Stimulated activated CD8-positive, alpha-beta memory T cell treated with anti-CD3 and anti-CD28 coated beads, Interleukin-4, amount 100 ng/mL, for 4 hours (primary cell): ENCODE measurements around the gene TBPL1.

ENCODE experiments used
- DNase-seq, 2 donors: peaks; one replicate each; pipeline ENCODE4 v3.0.0-alpha.2; 2020; ENCODE audit warnings: low read depth in 2 of 2, low spot score in 1 of 2

Gene TBPL1

GRCh38 chr6:134005800-134006199 is 52.8 kb downstream of the TBPL1 start:
- no peak for DNase-seq

GRCh38 chr6:134007077-134007476 is 54.1 kb downstream of the TBPL1 start:
- DNase-seq = no peak

GRCh38 chr6:134009876-134010275 is 56.9 kb downstream of the TBPL1 start:
- DNase-seq = no peak

GRCh38 chr6:134010400-134010799 is 57.4 kb downstream of the TBPL1 start:
- DNase-seq = no peak

- no peak for DNase-seq
Observed at GRCh38 chr6:134010974-134011373, 58.0 kb downstream of the TBPL1 start.

- DNase-seq = no peak
Observed at GRCh38 chr6:134014588-134015137, 61.6 kb downstream of the TBPL1 start.

GRCh38 chr6:134015719-134016557 is 62.9 kb downstream of the TBPL1 start:
- DNase-seq = no peak

GRCh38 chr6:134016558-134016814 is 63.5 kb downstream of the TBPL1 start:
- DNase-seq = no peak

GRCh38 chr6:134020071-134020470 is 67.0 kb downstream of the TBPL1 start:
- no peak for DNase-seq

GRCh38 chr6:134020543-134020942 is 67.5 kb downstream of the TBPL1 start:
- DNase-seq = no peak

- DNase-seq = no peak
Observed at GRCh38 chr6:134020968-134021367, 67.9 kb downstream of the TBPL1 start.

- DNase-seq = no peak
Observed at GRCh38 chr6:134021396-134022122, 68.5 kb downstream of the TBPL1 start.

- DNase-seq = no peak
Observed at GRCh38 chr6:134022650-134023049, 69.6 kb downstream of the TBPL1 start.

- DNase-seq = no peak
Observed at GRCh38 chr6:134026597-134026996, 73.6 kb downstream of the TBPL1 start.

GRCh38 chr6:134028438-134028837 is 75.4 kb downstream of the TBPL1 start:
- DNase-seq = no peak

GRCh38 chr6:134029495-134030455 is 76.8 kb downstream of the TBPL1 start:
- DNase-seq = no peak

GRCh38 chr6:134031696-134032255 is 78.8 kb downstream of the TBPL1 start:
- no peak for DNase-seq

- DNase-seq = no peak
Observed at GRCh38 chr6:134034478-134034877, 81.5 kb downstream of the TBPL1 start.

GRCh38 chr6:134034961-134035822 is 82.2 kb downstream of the TBPL1 start:
- DNase-seq = no peak

GRCh38 chr6:134035823-134036296 is 82.8 kb downstream of the TBPL1 start:
- DNase-seq = no peak
